NT2/D1 (cell line): ENCODE data around the gene FRMD5.
A peak's percentile ranks its signal among the peaks of the same experiment; 100 is the strongest.

Source experiments
- DNase-seq: peaks from one replicate; pipeline ENCODE4 v3.0.0-alpha.2; 2011; ENCODE audit warnings: low read depth, low spot score
- H3K27me3 ChIP-seq: 2 replicates; pipeline ENCODE4 v1.6.0; 2011; ENCODE audit warnings: mild to moderate bottlenecking; ENCODE audit not compliant: insufficient read length, insufficient read depth
- H3K36me3 ChIP-seq: 2 replicates; pipeline ENCODE4 v1.6.1; 2011; ENCODE audit warnings: mild to moderate bottlenecking, low read length, mixed read lengths; ENCODE audit not compliant: insufficient read depth, insufficient read length
- H3K4me1 ChIP-seq: 2 replicates; pipeline ENCODE4 v1.5.1; 2011; ENCODE audit not compliant: insufficient read depth, insufficient read length
- H3K4me3 ChIP-seq: 2 replicates; pipeline ENCODE4 v1.5.1; 2011; ENCODE audit warnings: low read depth; ENCODE audit not compliant: insufficient read length
- H3K9ac ChIP-seq: 2 replicates; pipeline ENCODE4 v1.6.0; 2011; ENCODE audit warnings: low read depth; ENCODE audit not compliant: insufficient read length
- H3K9me3 ChIP-seq: 2 replicates; pipeline ENCODE4 v1.5.1; 2011; ENCODE audit warnings: mild to moderate bottlenecking, low read length; ENCODE audit not compliant: insufficient read depth
- SUZ12 ChIP-seq: IDR thresholded peaks from 2 replicates; pipeline ENCODE4 v1.6.1; 2011; ENCODE audit not compliant: insufficient read length, insufficient read depth; ENCODE audit errors: extremely low read depth
- YY1 ChIP-seq: IDR thresholded peaks from 2 replicates; pipeline ENCODE4 v1.6.1; 2011; ENCODE audit not compliant: insufficient read length, insufficient read depth
- ZNF274 ChIP-seq: IDR thresholded peaks from 2 replicates; pipeline ENCODE4 v1.6.1; 2011; ENCODE audit warnings: mild to moderate bottlenecking, low read depth, low read length

The FRMD5 gene

DNA sequence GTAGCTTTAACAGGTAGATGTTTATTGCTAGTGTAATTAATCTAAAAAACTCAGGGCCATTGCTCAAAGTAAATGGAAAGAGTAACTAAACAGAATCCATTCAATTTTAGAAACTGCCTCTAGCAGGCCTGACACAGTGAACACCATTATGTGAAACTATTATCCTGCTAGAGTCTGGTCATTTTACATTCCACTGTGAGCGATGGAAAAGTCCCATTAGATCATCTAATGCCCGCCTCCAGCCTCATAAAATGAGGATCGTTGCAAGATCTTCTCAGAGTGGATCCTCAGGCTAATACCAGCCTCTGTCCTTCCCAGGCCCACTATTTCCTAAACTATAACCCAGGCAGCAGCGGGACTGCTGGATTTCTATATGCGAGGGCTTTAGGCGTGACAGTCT, 260.6 kb downstream of the FRMD5 start:
- DNase-seq = no peak
- Histone ChIP-seq H3K4me1 (no peaks in the 10 kb centered on the region), H3K9me3 (no peaks in the 10 kb centered on the region), H3K9ac (no peak overlapping the region), H3K4me3 (no peak overlapping the region), H3K36me3 (no peaks in the 10 kb centered on the region), H3K27me3 (no peaks in the 10 kb centered on the region)
- no peak for TF ChIP-seq SUZ12

DNA sequence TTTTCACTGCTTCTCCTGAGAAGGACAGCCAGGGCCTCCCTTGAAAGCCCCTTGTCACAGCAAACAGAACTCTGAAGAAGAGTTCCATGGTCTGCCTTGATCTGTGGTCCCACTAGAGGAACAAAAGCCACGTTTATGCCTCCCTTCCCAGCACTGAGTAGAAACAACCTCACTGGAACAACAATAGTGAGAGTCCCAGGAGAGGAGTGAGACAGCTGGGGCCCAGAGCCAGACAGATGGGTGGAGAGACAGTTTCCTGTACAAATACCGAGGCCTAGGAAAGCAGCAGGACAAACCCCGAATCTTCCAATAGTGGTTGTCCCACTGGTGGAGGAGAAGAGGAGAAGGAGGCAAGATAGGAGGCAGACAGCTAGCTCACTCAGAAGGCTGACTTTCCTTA, 262.2 kb downstream of the FRMD5 start:
- Histone ChIP-seq H3K9me3 (no peaks in the 10 kb centered on the region), H3K27me3 (no peaks in the 10 kb centered on the region), H3K9ac (no peak overlapping the region), H3K36me3 (no peaks in the 10 kb centered on the region), H3K4me3 (no peak overlapping the region), H3K4me1 (no peaks in the 10 kb centered on the region)
- DNase-seq = no peak
- TF ChIP-seq ZNF274 (no peak), SUZ12 (no peak), YY1 (no peak)

DNA sequence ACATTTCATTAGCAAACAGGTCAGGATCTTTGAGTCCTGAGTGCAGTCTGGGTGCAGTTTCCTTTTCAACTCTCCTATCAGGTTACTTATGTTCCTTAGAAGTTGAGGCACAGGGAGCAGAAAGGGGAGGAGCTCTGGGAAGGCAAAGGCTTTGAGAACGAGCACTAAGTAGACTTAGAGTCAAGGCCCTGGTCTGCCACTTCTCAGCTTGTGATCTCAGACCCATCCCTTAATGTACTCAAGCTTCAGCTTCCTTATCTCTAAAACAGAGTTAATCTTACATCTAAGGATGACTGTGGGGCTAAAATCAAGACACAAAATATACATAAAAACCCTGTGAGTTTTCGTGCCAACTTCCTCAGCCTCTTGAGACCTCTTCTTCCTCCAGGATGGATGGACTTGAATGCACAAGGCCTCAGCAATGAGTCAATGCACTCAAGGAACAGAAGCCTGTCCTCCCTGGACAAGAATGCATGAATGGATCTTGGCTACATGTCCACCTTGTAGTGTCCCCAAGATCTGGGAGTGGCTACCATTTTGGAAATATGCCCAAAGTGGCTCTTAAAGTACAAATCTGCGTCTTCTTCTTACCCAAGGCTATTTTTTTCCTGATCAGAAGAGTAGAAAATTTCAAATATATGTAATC, 263.2 kb downstream of the FRMD5 start:
- Histone ChIP-seq H3K9me3 (no peaks in the 10 kb centered on the region), H3K4me1 (no peaks in the 10 kb centered on the region), H3K9ac (no peak overlapping the region), H3K4me3 (no peak overlapping the region), H3K27me3 (no peaks in the 10 kb centered on the region), H3K36me3 (no peaks in the 10 kb centered on the region)
- TF ChIP-seq YY1 = no peak
- no peak for TF ChIP-seq SUZ12
- TF ChIP-seq ZNF274 = no peak
- DNase-seq = no peak

DNA sequence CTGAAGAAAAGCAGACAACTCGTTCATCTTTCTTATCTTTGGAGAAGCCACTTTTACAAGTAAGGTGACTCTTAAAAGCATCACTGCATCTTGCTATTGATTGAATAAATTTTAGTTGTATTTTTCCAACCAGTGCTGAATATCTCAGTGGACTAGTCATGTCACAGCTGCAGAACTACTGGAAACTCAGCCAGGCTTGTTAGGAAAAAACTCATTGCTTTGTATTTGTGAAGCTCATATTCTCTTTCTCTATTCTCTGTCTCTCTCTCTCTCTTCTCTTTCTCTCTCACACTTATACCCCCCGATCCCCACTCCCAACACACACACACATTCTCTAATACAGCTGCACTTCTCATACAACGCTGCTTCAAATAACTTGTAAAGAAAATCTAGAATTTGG, 264.0 kb downstream of the FRMD5 start:
- Histone ChIP-seq H3K36me3 (no peaks in the 10 kb centered on the region), H3K9me3 (no peaks in the 10 kb centered on the region), H3K27me3 (no peaks in the 10 kb centered on the region), H3K4me3 (no peak overlapping the region), H3K9ac (no peak overlapping the region), H3K4me1 (no peaks in the 10 kb centered on the region)
- no peak for DNase-seq
- TF ChIP-seq SUZ12 (no peak), ZNF274 (no peak)

DNA sequence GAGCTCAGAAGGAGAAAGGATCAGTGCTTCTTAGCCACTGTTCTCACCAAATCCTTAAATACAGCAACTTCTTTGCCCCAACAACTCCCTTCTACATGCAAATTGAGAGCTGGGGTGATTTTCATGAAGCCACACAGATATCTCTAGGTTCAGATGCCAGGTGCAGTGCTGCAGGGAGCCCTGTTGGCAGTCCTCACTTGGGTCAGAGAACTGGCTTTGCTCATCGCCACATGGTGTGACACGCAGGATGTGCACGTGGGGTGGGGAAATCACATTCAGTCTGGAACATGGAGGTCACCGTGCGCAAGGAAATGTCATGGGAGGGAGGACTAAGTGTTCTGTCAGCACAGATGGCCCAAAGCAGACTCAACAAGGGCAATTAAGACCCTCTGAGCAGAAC, 264.5 kb downstream of the FRMD5 start:
- Histone ChIP-seq H3K27me3 (no peaks in the 10 kb centered on the region), H3K9me3 (no peaks in the 10 kb centered on the region), H3K9ac (no peak overlapping the region), H3K4me3 (no peak overlapping the region), H3K4me1 (no peaks in the 10 kb centered on the region), H3K36me3 (no peaks in the 10 kb centered on the region)
- no peak for DNase-seq
- no peak for TF ChIP-seq SUZ12
- TF ChIP-seq ZNF274 = no peak
- TF ChIP-seq YY1 = no peak

DNA sequence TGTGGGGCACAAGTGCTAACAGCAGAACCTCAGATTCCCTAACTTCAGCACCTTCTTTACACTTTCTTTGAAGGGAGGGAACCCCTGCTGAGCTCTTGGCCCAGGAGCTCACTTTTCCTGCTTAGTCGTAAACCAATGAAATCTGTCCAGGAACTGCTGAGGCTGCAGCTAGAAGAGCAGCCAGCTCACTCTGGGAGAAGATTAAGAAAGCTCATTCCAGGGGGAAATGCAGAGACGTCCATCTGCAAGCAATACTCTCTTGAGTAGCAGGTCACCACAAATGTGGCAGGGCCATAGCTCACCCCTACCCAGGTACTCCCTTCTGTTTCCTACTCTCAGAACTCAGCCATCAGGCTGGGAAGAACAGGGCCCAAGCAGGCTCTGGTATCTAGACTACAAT, 265.0 kb downstream of the FRMD5 start:
- H3K9me3 ChIP-seq = no peaks in the 10 kb centered on the region
- peak; percentile 38 for DNase-seq
- H3K36me3 ChIP-seq = no peaks in the 10 kb centered on the region
- H3K9ac ChIP-seq = no peak overlapping the region
- no peaks in the 10 kb centered on the region for H3K27me3 ChIP-seq
- no peak overlapping the region for H3K4me3 ChIP-seq
- H3K4me1 ChIP-seq = no peaks in the 10 kb centered on the region
- TF ChIP-seq YY1 (no peak), SUZ12 (no peak), ZNF274 (no peak)

DNA sequence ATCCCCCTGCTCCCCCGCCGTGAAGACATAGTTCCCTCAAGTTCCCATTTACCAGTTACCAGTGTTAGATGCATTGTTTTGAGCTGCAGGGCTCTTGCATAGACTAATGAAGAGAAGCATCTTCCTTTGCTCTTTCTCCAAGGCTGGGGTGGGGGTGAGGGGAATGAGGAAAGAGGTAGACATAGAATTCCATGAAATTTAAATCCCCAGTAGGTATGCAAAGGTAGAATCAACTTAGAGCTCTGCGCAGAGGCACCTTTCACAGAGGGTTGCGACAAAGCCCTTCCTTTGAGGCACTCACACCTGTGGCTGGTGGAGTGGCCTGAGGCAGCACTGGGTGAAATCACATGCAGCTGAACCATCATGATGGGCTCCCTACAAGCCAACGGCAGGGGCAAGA, 266.9 kb downstream of the FRMD5 start:
- no peaks in the 10 kb centered on the region for H3K27me3 ChIP-seq
- no peak overlapping the region for H3K4me3 ChIP-seq
- H3K9ac ChIP-seq = no peak overlapping the region
- DNase-seq = peak; percentile 56
- TF ChIP-seq SUZ12 = no peak
- TF ChIP-seq YY1 = no peak
- no peak for TF ChIP-seq ZNF274
- no peaks in the 10 kb centered on the region for H3K9me3 ChIP-seq
- H3K36me3 ChIP-seq = no peaks in the 10 kb centered on the region
- no peaks in the 10 kb centered on the region for H3K4me1 ChIP-seq

DNA sequence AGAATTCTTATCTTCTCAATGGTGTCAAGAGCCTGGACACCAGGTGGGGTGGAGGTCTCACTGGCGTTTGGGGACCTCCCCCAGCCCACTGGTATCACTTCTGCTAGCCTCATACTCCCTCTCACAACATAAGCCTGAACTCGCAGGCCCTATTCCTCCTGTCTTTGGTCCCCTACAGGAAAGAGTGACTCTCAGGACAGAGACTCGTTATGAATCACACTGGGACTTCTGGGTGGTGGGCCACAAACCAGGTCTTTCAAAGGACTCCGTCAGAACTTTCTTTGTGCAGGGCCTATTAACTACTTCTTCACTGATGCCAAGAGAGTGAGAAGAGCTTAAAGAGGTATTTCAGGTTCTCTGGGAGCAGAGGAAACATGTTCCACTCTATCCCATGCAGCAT, 267.9 kb downstream of the FRMD5 start:
- no peak for DNase-seq
- no peak overlapping the region for H3K4me3 ChIP-seq
- no peaks in the 10 kb centered on the region for H3K9me3 ChIP-seq
- no peaks in the 10 kb centered on the region for H3K27me3 ChIP-seq
- TF ChIP-seq YY1 = no peak
- TF ChIP-seq ZNF274 = no peak
- TF ChIP-seq SUZ12 = no peak
- H3K36me3 ChIP-seq = no peaks in the 10 kb centered on the region
- no peaks in the 10 kb centered on the region for H3K4me1 ChIP-seq
- no peak overlapping the region for H3K9ac ChIP-seq
